GM23338 (cell line): ENCODE results near the gene S100A3.
A peak's percentile ranks its signal among the peaks of the same experiment; 100 is the strongest.

Experiments
- CREB1 ChIP-seq: fragments of 250-450 bp; sonication (Bioruptor Pico); IDR thresholded peaks from 2 replicates; pipeline ENCODE4 v1.5.0; 2020; ENCODE audit warnings: low read depth, mild to moderate bottlenecking, moderate library complexity
- EZH2 ChIP-seq: fragments of 200-600 bp; sonication (generic); IDR thresholded peaks from one replicate; pipeline ENCODE4 v1.8.0; 2017; ENCODE audit warnings: antibody characterized with exemption, mild to moderate bottlenecking, low read depth; ENCODE audit not compliant: unreplicated experiment
- JUNB ChIP-seq: IDR thresholded peaks from one replicate; pipeline ENCODE4 v1.6.1; 2016; ENCODE audit warnings: antibody characterized with exemption; ENCODE audit not compliant: unreplicated experiment
- NANOG ChIP-seq: IDR thresholded peaks from 2 replicates; pipeline ENCODE4 v1.6.1; 2016; ENCODE audit warnings: antibody characterized with exemption, borderline replicate concordance
- POLR2AphosphoS5 ChIP-seq: IDR thresholded peaks from 2 replicates; pipeline ENCODE4 v1.6.1; 2016; ENCODE audit warnings: antibody characterized with exemption, low read depth
- TF ChIP-seq, protein P1 (sequence below), 2 experiments: fragments of 200-600 bp in 1 of 2; sonication (generic) in 1 of 2; conservative IDR thresholded peaks; 2 replicates each; pipeline versions ENCODE4 v1.5.1 to v1.6.1; 2016 to 2017; ENCODE audit warnings: antibody characterized with exemption in 2 of 2, low read depth in 2 of 2, mild to moderate bottlenecking in 2 of 2, moderate library complexity in 1 of 2
- TF ChIP-seq, protein P2 (sequence below): IDR thresholded peaks from one replicate; pipeline ENCODE4 v1.6.1; 2018; ENCODE audit warnings: antibody characterized with exemption; ENCODE audit not compliant: unreplicated experiment

DNA sequence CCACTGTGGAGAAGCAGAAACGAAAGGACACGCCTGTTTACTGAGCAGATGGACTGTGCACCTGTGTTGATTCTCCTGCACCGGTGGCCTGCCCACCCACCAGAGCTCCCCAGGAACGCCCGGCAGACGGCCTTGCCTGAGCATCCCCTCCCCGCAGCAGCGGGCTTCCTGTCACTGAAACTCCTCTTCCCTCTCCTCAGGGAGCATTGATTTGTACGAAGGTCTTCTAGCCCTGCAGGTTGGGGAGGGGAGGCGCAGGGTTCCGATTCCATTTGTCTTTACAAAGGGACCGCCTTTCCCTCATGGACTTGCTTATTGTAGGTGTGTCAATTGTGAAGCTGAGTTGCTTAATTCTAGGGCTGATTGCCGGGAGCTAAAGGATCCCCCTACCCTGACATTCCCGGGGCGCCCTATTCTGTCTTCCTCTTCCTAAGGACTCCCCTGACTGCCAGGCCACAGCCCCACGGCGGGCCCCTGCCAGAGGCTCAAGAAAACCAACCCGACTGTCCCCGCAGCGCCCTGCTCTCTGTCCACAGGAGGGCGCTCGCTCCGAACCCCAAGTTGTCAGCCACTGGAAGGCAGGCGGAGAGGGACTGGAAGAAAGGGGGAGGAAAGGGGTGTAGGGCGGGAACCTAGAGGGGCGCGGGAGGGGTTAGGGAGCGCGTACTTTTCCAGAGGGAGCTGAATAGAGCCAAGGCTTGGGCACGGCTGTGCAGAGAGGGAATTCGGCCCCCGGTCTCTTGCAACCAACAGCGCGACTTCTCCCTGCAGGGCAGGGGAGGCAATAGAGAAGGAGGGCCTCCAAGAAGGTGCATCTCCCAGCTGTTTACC, 16.1 kb downstream of the S100A3 start:
- TF ChIP-seq, protein P1, sequence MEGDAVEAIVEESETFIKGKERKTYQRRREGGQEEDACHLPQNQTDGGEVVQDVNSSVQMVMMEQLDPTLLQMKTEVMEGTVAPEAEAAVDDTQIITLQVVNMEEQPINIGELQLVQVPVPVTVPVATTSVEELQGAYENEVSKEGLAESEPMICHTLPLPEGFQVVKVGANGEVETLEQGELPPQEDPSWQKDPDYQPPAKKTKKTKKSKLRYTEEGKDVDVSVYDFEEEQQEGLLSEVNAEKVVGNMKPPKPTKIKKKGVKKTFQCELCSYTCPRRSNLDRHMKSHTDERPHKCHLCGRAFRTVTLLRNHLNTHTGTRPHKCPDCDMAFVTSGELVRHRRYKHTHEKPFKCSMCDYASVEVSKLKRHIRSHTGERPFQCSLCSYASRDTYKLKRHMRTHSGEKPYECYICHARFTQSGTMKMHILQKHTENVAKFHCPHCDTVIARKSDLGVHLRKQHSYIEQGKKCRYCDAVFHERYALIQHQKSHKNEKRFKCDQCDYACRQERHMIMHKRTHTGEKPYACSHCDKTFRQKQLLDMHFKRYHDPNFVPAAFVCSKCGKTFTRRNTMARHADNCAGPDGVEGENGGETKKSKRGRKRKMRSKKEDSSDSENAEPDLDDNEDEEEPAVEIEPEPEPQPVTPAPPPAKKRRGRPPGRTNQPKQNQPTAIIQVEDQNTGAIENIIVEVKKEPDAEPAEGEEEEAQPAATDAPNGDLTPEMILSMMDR (conservative IDR thresholded peaks at IDR 0.05; ENCODE audit: low read depth in 2 of 2) = peak; percentile 97 to 99
- TF ChIP-seq EZH2 (no peak), POLR2AphosphoS5 (no peak), NANOG (no peak), CREB1 (CRISPR knock-in tag) (no peak), JUNB (no peak)
- TF ChIP-seq, protein P2, sequence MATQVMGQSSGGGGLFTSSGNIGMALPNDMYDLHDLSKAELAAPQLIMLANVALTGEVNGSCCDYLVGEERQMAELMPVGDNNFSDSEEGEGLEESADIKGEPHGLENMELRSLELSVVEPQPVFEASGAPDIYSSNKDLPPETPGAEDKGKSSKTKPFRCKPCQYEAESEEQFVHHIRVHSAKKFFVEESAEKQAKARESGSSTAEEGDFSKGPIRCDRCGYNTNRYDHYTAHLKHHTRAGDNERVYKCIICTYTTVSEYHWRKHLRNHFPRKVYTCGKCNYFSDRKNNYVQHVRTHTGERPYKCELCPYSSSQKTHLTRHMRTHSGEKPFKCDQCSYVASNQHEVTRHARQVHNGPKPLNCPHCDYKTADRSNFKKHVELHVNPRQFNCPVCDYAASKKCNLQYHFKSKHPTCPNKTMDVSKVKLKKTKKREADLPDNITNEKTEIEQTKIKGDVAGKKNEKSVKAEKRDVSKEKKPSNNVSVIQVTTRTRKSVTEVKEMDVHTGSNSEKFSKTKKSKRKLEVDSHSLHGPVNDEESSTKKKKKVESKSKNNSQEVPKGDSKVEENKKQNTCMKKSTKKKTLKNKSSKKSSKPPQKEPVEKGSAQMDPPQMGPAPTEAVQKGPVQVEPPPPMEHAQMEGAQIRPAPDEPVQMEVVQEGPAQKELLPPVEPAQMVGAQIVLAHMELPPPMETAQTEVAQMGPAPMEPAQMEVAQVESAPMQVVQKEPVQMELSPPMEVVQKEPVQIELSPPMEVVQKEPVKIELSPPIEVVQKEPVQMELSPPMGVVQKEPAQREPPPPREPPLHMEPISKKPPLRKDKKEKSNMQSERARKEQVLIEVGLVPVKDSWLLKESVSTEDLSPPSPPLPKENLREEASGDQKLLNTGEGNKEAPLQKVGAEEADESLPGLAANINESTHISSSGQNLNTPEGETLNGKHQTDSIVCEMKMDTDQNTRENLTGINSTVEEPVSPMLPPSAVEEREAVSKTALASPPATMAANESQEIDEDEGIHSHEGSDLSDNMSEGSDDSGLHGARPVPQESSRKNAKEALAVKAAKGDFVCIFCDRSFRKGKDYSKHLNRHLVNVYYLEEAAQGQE = no peak
